GM18861 (cell line): Measurements from ENCODE around the gene CNTNAP4.

Experiments used
- ATAC-seq: cut with Tn5 transposase; IDR thresholded peaks from one replicate; pipeline ENCODE4 v1.9.1; 2021; ENCODE audit not compliant: unreplicated experiment

Gene CNTNAP4

GRCh38 chr16:76576526-76576925 lies 299.3 kb downstream of the CNTNAP4 start:
- ATAC-seq, result no peak

GRCh38 chr16:76577003-76577402 lies 299.8 kb downstream of the CNTNAP4 start:
- peak; percentile 66 for ATAC-seq

- ATAC-seq, result no peak
These were observed 302.2 kb downstream of the CNTNAP4 start for GRCh38 chr16:76579277-76579922.

- ATAC-seq, result no peak
These were observed 306.3 kb downstream of the CNTNAP4 start for GRCh38 chr16:76583466-76583865.

GRCh38 chr16:76583945-76584344 lies 306.7 kb downstream of the CNTNAP4 start:
- ATAC-seq, result no peak

- no peak for ATAC-seq
These were observed 321.3 kb downstream of the CNTNAP4 start for GRCh38 chr16:76598498-76598897.

- no peak for ATAC-seq
These were observed 330.1 kb downstream of the CNTNAP4 start for GRCh38 chr16:76607317-76607716.
